ENCODE measurements around the gene KCNJ14.

DNA sequence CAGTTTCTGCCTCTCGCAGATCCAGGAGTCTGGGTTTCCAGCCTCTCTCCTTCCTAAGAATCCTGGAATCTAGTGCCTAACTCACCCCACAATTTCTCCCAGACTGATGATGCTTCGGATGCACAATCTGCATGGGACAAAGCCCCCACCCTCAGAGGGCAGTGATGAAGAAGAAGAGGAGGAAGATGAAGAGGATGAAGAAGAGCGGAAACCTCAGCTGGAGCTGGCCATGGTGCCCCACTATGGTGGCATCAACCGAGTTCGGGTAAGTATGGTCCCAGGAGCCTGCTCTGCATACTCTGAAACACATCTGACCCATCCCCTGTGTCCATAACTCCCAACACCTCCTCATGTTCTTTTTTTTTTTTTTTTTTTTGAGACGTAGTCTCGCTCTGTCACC is 8.8 kb upstream of the KCNJ14 start:
- TF ChIP-seq, protein P1, sequence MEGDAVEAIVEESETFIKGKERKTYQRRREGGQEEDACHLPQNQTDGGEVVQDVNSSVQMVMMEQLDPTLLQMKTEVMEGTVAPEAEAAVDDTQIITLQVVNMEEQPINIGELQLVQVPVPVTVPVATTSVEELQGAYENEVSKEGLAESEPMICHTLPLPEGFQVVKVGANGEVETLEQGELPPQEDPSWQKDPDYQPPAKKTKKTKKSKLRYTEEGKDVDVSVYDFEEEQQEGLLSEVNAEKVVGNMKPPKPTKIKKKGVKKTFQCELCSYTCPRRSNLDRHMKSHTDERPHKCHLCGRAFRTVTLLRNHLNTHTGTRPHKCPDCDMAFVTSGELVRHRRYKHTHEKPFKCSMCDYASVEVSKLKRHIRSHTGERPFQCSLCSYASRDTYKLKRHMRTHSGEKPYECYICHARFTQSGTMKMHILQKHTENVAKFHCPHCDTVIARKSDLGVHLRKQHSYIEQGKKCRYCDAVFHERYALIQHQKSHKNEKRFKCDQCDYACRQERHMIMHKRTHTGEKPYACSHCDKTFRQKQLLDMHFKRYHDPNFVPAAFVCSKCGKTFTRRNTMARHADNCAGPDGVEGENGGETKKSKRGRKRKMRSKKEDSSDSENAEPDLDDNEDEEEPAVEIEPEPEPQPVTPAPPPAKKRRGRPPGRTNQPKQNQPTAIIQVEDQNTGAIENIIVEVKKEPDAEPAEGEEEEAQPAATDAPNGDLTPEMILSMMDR (IDR thresholded peaks at IDR 0.05), result no peak
- no peak for TF ChIP-seq POLR2AphosphoS5 (IDR thresholded peaks at IDR 0.05)
